Ovary (tissue), 9 donors: ENCODE data around the gene CEP57L1. TPM values are rescaled to one million over a fixed set of nuclear protein-coding genes. Genes with fewer than 3 reads are reported as not detected.

Experiments
- DNase-seq, 5 donors: peaks; one replicate each; pipeline ENCODE4 v3.0.0-alpha.2; 2019 to 2020
- H3K27ac ChIP-seq, 2 donors: fragments of 200-600 bp; one replicate each; pipeline versions ENCODE4 v1.5.1 to v1.8.0; 2019 to 2022
- H3K27me3 ChIP-seq: fragments of 200-600 bp; one replicate; pipeline ENCODE4 v1.8.0; 2022
- H3K36me3 ChIP-seq: fragments of 200-600 bp; sonication (generic); one replicate; pipeline ENCODE4 v1.5.1; 2019
- H3K4me1 ChIP-seq: one replicate; pipeline ENCODE4 v1.8.1; 2013; ENCODE audit warnings: mild to moderate bottlenecking, moderate library complexity; ENCODE audit not compliant: insufficient read depth
- H3K4me3 ChIP-seq: fragments of 200-600 bp; sonication (generic); one replicate; pipeline ENCODE4 v1.5.1; 2017
- H3K9me3 ChIP-seq, 2 donors: fragments of 200-600 bp in 1 of 2; sonication (generic) in 1 of 2; one replicate each; pipeline versions ENCODE4 v1.5.1 to v1.8.1; 2013 to 2019; ENCODE audit warnings: mild to moderate bottlenecking in 1 of 2, moderate library complexity in 1 of 2
- CTCF ChIP-seq, 3 donors: fragments of 450-650 bp in 2 of 3; fragments of 200-600 bp in 1 of 3; IDR thresholded peaks; one replicate each; pipeline versions ENCODE4 v1.5.1 to v1.8.0; 2016 to 2022; ENCODE audit warnings: antibody characterized with exemption in 3 of 3, mild to moderate bottlenecking in 1 of 3
- EP300 ChIP-seq: sonication (generic); formaldehyde crosslinking; IDR thresholded peaks from one replicate; pipeline ENCODE4 v1.6.1; 2017; ENCODE audit warnings: antibody characterized with exemption
- POLR2A ChIP-seq: fragments of 450-650 bp; IDR thresholded peaks from one replicate; pipeline ENCODE4 v1.6.1; 2017; ENCODE audit warnings: antibody characterized with exemption, mild to moderate bottlenecking, moderate library complexity
- WGBS, 3 donors: extraction: QIAGEN DNeasy Blood & Tissue Kit in 1 of 3; methylation state at CpG; one replicate each; pipeline versions ENCODE4 v1.1.5 to v1.1.7; 2013 to 2017; 5-methylcytosine and 5-hydroxymethylcytosine counted together
- intact Hi-C, 4 donors: fragments of 100-400 bp; cut with DNase I; formaldehyde crosslinking; loops; one replicate each; pipeline versions ENCODE4 v1.11.0 to v1.15.1; 2022 to 2023
- polyA plus RNA-seq, 2 donors: library from polyadenylated mRNA; stranded (reverse); fragments of 200-250 nt in 1 of 2; fragments of 350-450 nt in 1 of 2; fragmentation: Illumina TruSeq in 1 of 2; extraction: RNeasy Lipid Tissue Mini Kit (QIAGEN cat#74804) in 1 of 2; gene quantifications; one replicate each; pipeline ENCODE4 v1.2.3, GENCODE V29; 2013 to 2014
- total RNA-seq, 7 donors: library from RNA; depleted of rRNA in 2 of 7; stranded (reverse); fragments of >200 nt in 2 of 7; fragmentation: NEBNext Ultra II Directional in 3 of 7; extraction: Animal tissue kit (Norgen Biotek cat#: 25700) in 3 of 7; gene quantifications; one replicate each; pipeline versions ENCODE4 v1.1.0 to v1.2.4, GENCODE V29; 2016 to 2023
- donor health status: DM: no; HTN: no; CAD: no; lungs with moderate emphysema.
- donor health status: DM: no; HTN: no; CAD: no.
- donor health status: Bipolar disorder and iron deficiency.
- donor health status: DM: yes; HTN: yes; CAD: no.
- donor health status: DM: no; HTN: no; CAD: no.
- donor health status: DM: yes; HTN: yes; CAD: no.

CEP57L1 gene
- total and polyA plus RNA-seq, 9 donors: 4.9 to 12.6 (median 9.2) TPM

- H3K27me3 ChIP-seq: no peaks in the 10 kb centered on the region
- 58 to 78% (median 65%) methylated on average over 5 of the region's 5 CpGs for WGBS, 3 donors
- intact Hi-C loops: no loop called here
- peaks cover 4% of the 10 kb centered on the region for H3K4me1 ChIP-seq
- TF ChIP-seq POLR2A (no peak), EP300 (no peak), CTCF (IDR thresholded peaks at IDR 0.05) (no peak)
- H3K36me3 ChIP-seq: no peaks in the 10 kb centered on the region
- no peak overlapping the region for H3K4me3 ChIP-seq
- no peak overlapping the region for H3K27ac ChIP-seq
- no peak for DNase-seq
- no peaks in the 10 kb centered on the region for H3K9me3 ChIP-seq
These were observed 7.5 kb upstream of the CEP57L1 start for GRCh38 chr6:109087661-109088264.

DNA sequence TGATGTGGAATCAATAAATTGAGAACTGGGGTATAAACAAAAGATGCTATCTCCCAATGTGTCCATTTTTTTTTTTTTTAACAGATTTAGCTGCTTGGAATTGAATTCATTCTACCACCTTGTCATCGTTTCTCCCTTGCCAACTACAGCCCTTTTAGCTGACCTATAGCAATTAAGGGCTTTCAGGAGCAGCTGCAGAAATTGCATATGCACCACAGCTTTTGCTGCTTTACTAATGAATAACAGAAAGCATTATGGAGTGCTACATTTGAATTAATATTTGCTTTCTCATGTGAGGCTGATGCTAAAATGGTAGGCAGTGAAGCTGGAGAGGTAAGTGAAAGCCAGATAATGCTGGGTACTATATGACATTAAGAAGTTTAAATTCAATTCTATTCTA is 6.3 kb upstream of the CEP57L1 start:
- H3K27ac ChIP-seq: no peak overlapping the region
- peaks cover 4% of the 10 kb centered on the region for H3K4me1 ChIP-seq
- intact Hi-C loops: no loop called here
- TF ChIP-seq POLR2A: no peak
- TF ChIP-seq CTCF (IDR thresholded peaks at IDR 0.05): no peak
- 80 to 83% (median 82%) methylated on average over 1 of the region's 1 CpG for WGBS, 3 donors
- DNase-seq: no peak
- no peaks in the 10 kb centered on the region for H3K36me3 ChIP-seq
- H3K4me3 ChIP-seq: no peak overlapping the region
- no peaks in the 10 kb centered on the region for H3K9me3 ChIP-seq
- no peaks in the 10 kb centered on the region for H3K27me3 ChIP-seq

DNA sequence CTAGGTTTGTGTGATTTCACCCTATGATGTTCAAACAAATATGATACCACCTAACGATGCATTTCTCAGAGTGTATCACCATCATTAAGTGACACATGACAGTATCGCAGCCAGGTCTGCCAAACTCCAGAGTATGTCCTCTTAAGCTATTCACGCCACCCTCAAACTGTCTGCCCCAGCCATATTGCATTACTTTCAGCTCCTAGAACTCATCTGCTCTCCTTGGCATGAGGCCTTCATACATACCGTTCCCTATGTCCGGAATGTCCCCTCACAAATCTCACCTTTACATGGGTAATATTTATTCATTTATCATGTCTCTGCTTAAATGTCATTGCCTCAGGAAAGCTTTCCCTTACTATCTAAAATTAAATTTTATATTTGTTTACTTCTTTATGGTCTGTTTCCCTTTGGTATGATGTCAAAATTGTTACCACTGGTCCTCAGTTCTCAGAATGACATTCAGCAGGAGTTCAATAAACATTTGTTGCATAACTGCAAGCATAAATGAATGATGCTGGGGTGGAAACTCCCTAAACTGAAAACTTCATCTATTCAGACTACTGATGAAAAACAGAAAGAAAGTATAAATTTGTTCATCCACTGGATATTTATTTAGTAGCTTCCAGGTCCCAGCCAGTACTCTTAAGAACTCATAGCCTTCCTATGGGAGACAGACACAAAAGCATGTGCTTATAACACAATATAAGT is 3.8 kb upstream of the CEP57L1 start:
- no peaks in the 10 kb centered on the region for H3K9me3 ChIP-seq
- peaks cover 4% of the 10 kb centered on the region for H3K4me1 ChIP-seq
- WGBS, 3 donors: 90 to 95% (median 94%) methylated on average over 5 of the region's 5 CpGs
- TF ChIP-seq EP300 (no peak), CTCF (IDR thresholded peaks at IDR 0.05) (no peak), POLR2A (no peak)
- DNase-seq: no peak
- no peaks in the 10 kb centered on the region for H3K27me3 ChIP-seq
- no peaks in the 10 kb centered on the region for H3K36me3 ChIP-seq
- intact Hi-C loops: loop anchor here in 2 of 4 donors (10.0 kb wide), 1 partner anchor 293 kb away; the partner anchor contains the start of gene CD164 (in 2 of the 2)
- no peak overlapping the region for H3K27ac ChIP-seq
- H3K4me3 ChIP-seq: peak overlapping the region; percentile 80

- Histone ChIP-seq H3K4me3 (peak overlapping the region; percentile 80), H3K9me3 (no peaks in the 10 kb centered on the region), H3K36me3 (no peaks in the 10 kb centered on the region), H3K4me1 (peaks cover 4% of the 10 kb centered on the region), H3K27me3 (no peaks in the 10 kb centered on the region), H3K27ac (no peak overlapping the region)
- WGBS, 3 donors: 28 to 35% (median 33%) methylated on average over 1 of the region's 1 CpG
- intact Hi-C loops: loop anchor here in 2 of 4 donors (10.0 kb wide), 1 partner anchor 293 kb away; the partner anchor contains the start of gene CD164 (in 2 of the 2)
- DNase-seq: no peak
- TF ChIP-seq EP300 (no peak), POLR2A (no peak), CTCF (IDR thresholded peaks at IDR 0.05) (no peak)
These were observed 3.2 kb upstream of the CEP57L1 start for GRCh38 chr6:109092074-109092473.
